Bronchial epithelial cell (primary cell): Measurements from ENCODE around the gene TSHR. TPM values are rescaled to one million over a fixed set of nuclear protein-coding genes. Genes with fewer than 3 reads are reported as not detected.

Experiments
- DNase-seq: peaks from one replicate; pipeline ENCODE4 v3.0.0-alpha.2; 2010; ENCODE audit warnings: low read depth
- FAIRE-seq: peaks from 2 replicates; lab custom pipeline; 2011; peaks lifted over from hg19 to GRCh38; lab: Jason Lieb, UNC
- H3K27me3 ChIP-seq: 2 replicates; pipeline ENCODE4 v1.5.1; 2011; ENCODE audit warnings: low read length; ENCODE audit not compliant: control insufficient read depth, insufficient read depth
- H3K36me3 ChIP-seq: 2 replicates; pipeline ENCODE4 v1.5.1; 2011; ENCODE audit warnings: low read length; ENCODE audit not compliant: control insufficient read depth, insufficient read depth
- H3K4me3 ChIP-seq: 2 replicates; pipeline ENCODE4 v1.5.1; 2011; ENCODE audit warnings: mild to moderate bottlenecking, low read depth, low read length, control low read depth
- total RNA-seq: library from RNA; depleted of rRNA; stranded (reverse); fragments of >200 nt; gene quantifications from 2 replicates; pipeline ENCODE4 v1.2.1, GENCODE V29; 2014
- TF ChIP-seq, protein P1 (sequence below): IDR thresholded peaks from 2 replicates; pipeline ENCODE4 v1.5.1; 2011; ENCODE audit warnings: mild to moderate bottlenecking, moderate library complexity, low read length, control low read depth, inconsistent platforms; ENCODE audit not compliant: insufficient read depth, severe bottlenecking

The TSHR gene
- total RNA-seq, 1 donor from 2014 or later, result not detected

DNA sequence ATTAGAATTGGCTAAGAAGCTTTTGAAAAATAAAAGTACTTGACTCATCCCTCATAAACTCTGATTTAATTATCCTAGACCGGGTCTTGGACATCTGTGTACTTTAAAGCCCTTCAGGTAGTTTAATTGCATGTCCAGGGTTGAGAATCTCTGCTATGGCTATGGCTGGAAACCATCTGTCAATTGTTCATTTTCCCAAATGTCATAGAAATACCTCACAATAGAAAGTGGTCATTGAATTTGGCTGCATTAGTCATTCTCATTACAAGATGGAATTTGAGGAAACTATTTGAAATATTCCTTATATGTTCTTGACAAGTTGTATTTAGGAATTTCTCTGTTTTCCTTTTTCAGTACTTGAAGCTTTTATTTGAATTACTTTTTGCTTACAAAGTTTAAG lies 111.3 kb downstream of the TSHR start:
- DNase-seq (no peak), FAIRE-seq (no peak)
- TF ChIP-seq, protein P1, sequence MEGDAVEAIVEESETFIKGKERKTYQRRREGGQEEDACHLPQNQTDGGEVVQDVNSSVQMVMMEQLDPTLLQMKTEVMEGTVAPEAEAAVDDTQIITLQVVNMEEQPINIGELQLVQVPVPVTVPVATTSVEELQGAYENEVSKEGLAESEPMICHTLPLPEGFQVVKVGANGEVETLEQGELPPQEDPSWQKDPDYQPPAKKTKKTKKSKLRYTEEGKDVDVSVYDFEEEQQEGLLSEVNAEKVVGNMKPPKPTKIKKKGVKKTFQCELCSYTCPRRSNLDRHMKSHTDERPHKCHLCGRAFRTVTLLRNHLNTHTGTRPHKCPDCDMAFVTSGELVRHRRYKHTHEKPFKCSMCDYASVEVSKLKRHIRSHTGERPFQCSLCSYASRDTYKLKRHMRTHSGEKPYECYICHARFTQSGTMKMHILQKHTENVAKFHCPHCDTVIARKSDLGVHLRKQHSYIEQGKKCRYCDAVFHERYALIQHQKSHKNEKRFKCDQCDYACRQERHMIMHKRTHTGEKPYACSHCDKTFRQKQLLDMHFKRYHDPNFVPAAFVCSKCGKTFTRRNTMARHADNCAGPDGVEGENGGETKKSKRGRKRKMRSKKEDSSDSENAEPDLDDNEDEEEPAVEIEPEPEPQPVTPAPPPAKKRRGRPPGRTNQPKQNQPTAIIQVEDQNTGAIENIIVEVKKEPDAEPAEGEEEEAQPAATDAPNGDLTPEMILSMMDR, result no peak
- Histone ChIP-seq H3K27me3 (no peaks in the 10 kb centered on the region), H3K36me3 (no peaks in the 10 kb centered on the region), H3K4me3 (no peak overlapping the region)

DNA sequence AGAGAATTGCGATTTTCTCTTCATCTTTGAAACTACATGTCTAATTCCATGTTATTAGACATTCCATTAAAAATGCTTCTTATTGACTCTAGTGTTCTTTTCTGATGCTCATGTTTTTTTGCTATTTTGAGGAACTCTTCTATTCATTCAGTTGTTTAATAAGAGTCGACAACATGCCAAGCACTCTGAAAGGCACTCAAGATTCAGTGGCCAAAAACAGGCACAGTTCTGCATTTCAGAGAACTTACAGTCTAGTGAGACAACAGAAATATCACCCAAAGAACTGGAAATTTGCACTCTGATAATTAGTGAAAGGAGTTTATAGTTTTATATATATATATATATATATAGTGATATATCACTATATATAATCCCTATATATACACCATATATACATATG lies 111.7 kb downstream of the TSHR start:
- no peaks in the 10 kb centered on the region for H3K36me3 ChIP-seq
- no peak for DNase-seq
- no peak overlapping the region for H3K4me3 ChIP-seq
- TF ChIP-seq, protein P1, result no peak
- no peaks in the 10 kb centered on the region for H3K27me3 ChIP-seq
- FAIRE-seq, result no peak

DNA sequence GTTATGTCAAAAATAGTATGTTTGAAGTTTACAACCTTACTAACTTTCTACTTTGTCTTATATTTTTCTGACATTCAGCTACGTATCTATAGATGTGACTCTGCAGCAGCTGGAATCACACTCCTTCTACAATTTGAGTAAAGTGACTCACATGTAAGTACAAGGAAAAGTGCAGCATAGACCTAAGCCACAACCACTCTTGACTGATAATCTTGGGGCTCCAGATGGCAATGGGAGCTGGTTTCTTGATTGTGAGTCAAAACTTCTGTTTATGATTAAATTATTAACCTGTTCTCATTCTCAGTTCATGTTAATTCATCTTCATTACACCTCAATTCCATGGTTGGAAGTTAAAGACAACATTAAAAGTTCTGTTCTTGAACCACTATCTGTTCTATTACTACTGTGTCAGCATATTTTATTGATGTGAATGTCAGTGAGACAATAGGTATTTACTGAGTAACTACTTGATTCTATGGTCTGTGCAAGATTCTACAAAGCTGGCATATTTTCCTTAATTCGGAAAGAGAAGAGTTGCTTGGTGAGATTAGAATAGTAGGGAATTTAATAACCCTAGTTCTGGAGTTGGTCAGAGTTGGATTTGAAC lies 112.9 kb downstream of the TSHR start:
- TF ChIP-seq, protein P1, result no peak
- H3K4me3 ChIP-seq, result no peak overlapping the region
- FAIRE-seq (no peak), DNase-seq (no peak)
- no peaks in the 10 kb centered on the region for H3K36me3 ChIP-seq
- H3K27me3 ChIP-seq, result no peaks in the 10 kb centered on the region

DNA sequence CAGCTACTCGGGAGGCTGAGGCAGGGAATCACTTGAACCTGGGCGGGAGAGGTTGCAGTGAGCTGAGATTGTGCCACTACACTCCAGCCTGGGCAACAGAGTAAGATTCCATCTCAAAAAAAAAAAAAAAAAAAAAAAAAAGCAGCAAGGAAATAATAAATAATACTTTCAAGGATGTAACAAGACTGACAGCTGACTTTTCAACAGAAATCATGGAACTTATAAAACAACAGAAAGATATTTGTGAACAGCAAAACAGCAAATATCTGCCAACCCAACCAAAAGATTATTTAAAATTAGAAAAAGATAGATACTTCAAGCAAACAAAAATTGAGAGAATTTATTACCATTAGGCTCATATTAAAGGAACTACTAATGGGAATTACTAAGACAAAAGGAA lies 115.1 kb downstream of the TSHR start:
- Histone ChIP-seq H3K4me3 (no peak overlapping the region), H3K36me3 (no peaks in the 10 kb centered on the region), H3K27me3 (no peaks in the 10 kb centered on the region)
- TF ChIP-seq, protein P1, result no peak
- DNase-seq (no peak), FAIRE-seq (no peak)

DNA sequence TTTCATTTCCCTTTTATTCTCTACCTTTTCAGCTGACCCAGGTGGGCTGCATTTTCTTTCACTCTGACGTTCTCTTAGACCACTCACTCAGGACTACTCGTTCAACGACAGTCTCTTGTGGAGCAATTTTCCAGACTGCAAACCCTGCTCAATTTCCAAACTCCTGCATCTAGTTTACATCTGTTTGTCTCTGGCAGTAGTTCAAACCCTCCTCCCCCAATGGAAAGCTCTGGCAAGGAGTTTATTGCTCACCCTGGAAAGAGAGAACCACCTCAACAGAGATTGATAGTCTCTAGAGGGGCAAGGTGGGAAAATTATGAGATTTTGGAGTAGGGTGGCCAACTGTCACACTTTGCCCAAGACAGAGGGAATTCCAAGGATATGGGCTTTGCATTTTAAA lies 130.2 kb downstream of the TSHR start:
- FAIRE-seq (no peak), DNase-seq (no peak)
- H3K4me3 ChIP-seq, result no peak overlapping the region
- TF ChIP-seq, protein P1, result no peak
- H3K36me3 ChIP-seq, result no peaks in the 10 kb centered on the region
- H3K27me3 ChIP-seq, result no peaks in the 10 kb centered on the region

DNA sequence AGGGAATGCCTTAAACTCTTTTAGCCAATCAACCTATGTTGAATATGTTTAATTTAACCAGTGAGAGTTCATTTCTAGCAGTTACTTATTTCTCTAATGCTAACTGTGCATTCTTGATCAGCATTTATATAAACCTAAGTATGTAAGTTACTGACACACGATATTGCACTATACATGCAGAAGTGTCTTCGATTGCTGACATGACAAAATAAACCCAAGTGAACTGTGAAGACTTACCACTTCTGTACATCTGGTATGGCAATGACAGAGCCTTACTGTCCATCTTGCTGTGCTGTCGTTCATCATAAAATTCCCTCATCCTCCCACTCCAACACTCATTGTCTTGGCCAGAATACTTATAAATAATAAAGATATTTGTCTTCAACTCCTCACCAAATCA lies 131.8 kb downstream of the TSHR start:
- no peaks in the 10 kb centered on the region for H3K36me3 ChIP-seq
- no peak for FAIRE-seq
- DNase-seq, result no peak
- TF ChIP-seq, protein P1, result no peak
- no peak overlapping the region for H3K4me3 ChIP-seq
- no peaks in the 10 kb centered on the region for H3K27me3 ChIP-seq
